ENCODE results near the gene RAB30. TPM values are rescaled to one million over a fixed set of nuclear protein-coding genes. Genes with fewer than 3 reads are reported as not detected.

Gene RAB30
- total and polyA plus RNA-seq, 2 donors (not counting 3 experiments of a cell fraction or from before 2014, with no cell fraction given): 4.1 to 14.6 TPM

GRCh38 chr11:83007909-83008580 lies 63.7 kb downstream of the RAB30 start:
- Histone ChIP-seq H3K9me1 (replicated peaks; ENCODE audit: control insufficient read depth, extremely low read depth, insufficient read depth, low read length) (no peaks in the 10 kb centered on the region), H3K4me1 (ENCODE audit: control insufficient read depth, extremely low read depth, insufficient read depth, low read length) (peaks cover 40% of the 10 kb centered on the region), H2AFZ (ENCODE audit: low read depth, low read length) (peak overlapping the region; percentile 14), H3K27me3 (ENCODE audit: control insufficient read depth in 2 of 2, insufficient read depth in 2 of 2, low read length in 2 of 2) (no peaks in the 10 kb centered on the region), H3K9me3 (replicated peaks; ENCODE audit: control insufficient read depth, insufficient read depth, low read length) (no peaks in the 10 kb centered on the region), H3K36me3 (ENCODE audit: control insufficient read depth in 2 of 2, extremely low read depth in 1 of 2, insufficient read depth in 2 of 2, low read length in 2 of 2) (no peaks in the 10 kb centered on the region), H3K27ac (ENCODE audit: insufficient read depth, low read depth, low read length) (peak overlapping the region; percentile 68), H3K9ac (replicated peaks; ENCODE audit: extremely low read depth, insufficient read depth, low read length) (no peak overlapping the region), H3K4me2 (ENCODE audit: insufficient read depth, low read length) (peak overlapping the region; percentile 9), H4K20me1 (replicated peaks; ENCODE audit: control insufficient read depth, extremely low read depth, insufficient read depth, low read length) (no peaks in the 10 kb centered on the region), H3K79me2 (ENCODE audit: control insufficient read depth, insufficient read depth, low read length) (no peaks in the 10 kb centered on the region), H3K4me3 (replicated peaks in 1 of 3; ENCODE audit: insufficient read depth in 1 of 3, low read depth in 1 of 3, low read length in 3 of 3) (no peak overlapping the region)
- intact Hi-C loops (cut with micrococcal nuclease): loop anchor here (1.0 kb wide), 2 partner anchors 28 to 63 kb away; partner anchors contain the start of gene RAB30
- ChIA-PET POLR2A (interaction anchor here (0.6 to 0.8 kb wide), 3 partner anchors 22 to 149 kb away, joined by 4 to 13 read pairs (median 4); partner anchors contain the start of gene PCF11), CTCF (interaction anchor here (0.6 to 2.7 kb wide), 15 partner anchors 10 to 148 kb away, joined by 3 to 8 read pairs (median 4); partner anchors contain the start of gene PCF11)
- FAIRE-seq: peak; percentile 93
- no peak for TF ChIP-seq EZH2 (IDR thresholded peaks at IDR 0.05; ENCODE audit: borderline replicate concordance, low read depth, low read length, severe bottlenecking)
- TF ChIP-seq POLR2AphosphoS5 (IDR thresholded peaks at IDR 0.05; ENCODE audit: insufficient read depth, low read depth, low read length): peak; percentile 86
- TF ChIP-seq, protein P1, sequence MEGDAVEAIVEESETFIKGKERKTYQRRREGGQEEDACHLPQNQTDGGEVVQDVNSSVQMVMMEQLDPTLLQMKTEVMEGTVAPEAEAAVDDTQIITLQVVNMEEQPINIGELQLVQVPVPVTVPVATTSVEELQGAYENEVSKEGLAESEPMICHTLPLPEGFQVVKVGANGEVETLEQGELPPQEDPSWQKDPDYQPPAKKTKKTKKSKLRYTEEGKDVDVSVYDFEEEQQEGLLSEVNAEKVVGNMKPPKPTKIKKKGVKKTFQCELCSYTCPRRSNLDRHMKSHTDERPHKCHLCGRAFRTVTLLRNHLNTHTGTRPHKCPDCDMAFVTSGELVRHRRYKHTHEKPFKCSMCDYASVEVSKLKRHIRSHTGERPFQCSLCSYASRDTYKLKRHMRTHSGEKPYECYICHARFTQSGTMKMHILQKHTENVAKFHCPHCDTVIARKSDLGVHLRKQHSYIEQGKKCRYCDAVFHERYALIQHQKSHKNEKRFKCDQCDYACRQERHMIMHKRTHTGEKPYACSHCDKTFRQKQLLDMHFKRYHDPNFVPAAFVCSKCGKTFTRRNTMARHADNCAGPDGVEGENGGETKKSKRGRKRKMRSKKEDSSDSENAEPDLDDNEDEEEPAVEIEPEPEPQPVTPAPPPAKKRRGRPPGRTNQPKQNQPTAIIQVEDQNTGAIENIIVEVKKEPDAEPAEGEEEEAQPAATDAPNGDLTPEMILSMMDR (IDR thresholded peaks at IDR 0.05; ENCODE audit: extremely low read depth in 1 of 2, insufficient read depth in 1 of 2, low read depth in 1 of 2, low read length in 2 of 2): peak in 1 of 2 donors; percentile 6
- TF ChIP-seq GATA2 (IDR thresholded peaks at IDR 0.05; ENCODE audit: insufficient read depth, insufficient read length, low read depth, low read length): peak; percentile 93
- peak; percentile 51 for TF ChIP-seq POLR2A (IDR thresholded peaks at IDR 0.05; ENCODE audit: low read depth, low read length)
- peak; percentile 94 for DNase-seq (ENCODE audit: low read depth, low spot score)
- dilution Hi-C loops (cut with MboI; ENCODE audit: extremely low pct_ligation_motif_present, low sequenced_read_pairs): no loop called here
- BruUV-seq (replicated peaks): no TSS peak
